NK-92 treated with Interleukin-12 subunit alpha and Interleukin-12 subunit beta, amount 100 ng/mL, for 24 hours (cell line): ENCODE results near the gene ALKBH7.
A peak's percentile ranks its signal among the peaks of the same experiment; 100 is the strongest.

ENCODE experiments used
- DNase-seq: peaks from one replicate; lab custom pipeline; 2025; lab: John Stamatoyannopoulos, UW

The ALKBH7 gene

GRCh38 chr19:6364353-6364752 lies 8.2 kb upstream of the ALKBH7 start:
- no peak for DNase-seq

- DNase-seq = peak; percentile 99
Measured at GRCh38 chr19:6373096-6373812, 660 bp downstream of the ALKBH7 start.

GRCh38 chr19:6373813-6374108 lies 1.2 kb downstream of the ALKBH7 start:
- no peak for DNase-seq

- no peak for DNase-seq
Measured at GRCh38 chr19:6374161-6374709, 1.6 kb downstream of the ALKBH7 start.

- DNase-seq = no peak
Measured at GRCh38 chr19:6374711-6375410, 2.3 kb downstream of the ALKBH7 start.

GRCh38 chr19:6375411-6376010 lies 2.9 kb downstream of the ALKBH7 start, which contains the start of gene PSPN:
PSPN (minus strand) TSS chr19:6375933; CDS start chr19:6375849, 84 bp downstream.
- DNase-seq = no peak

- no peak for DNase-seq
Measured at GRCh38 chr19:6376512-6377190, 4.1 kb downstream of the ALKBH7 start.

GRCh38 chr19:6378041-6378440 lies 5.4 kb downstream of the ALKBH7 start:
- DNase-seq = no peak

GRCh38 chr19:6378486-6378885 lies 5.9 kb downstream of the ALKBH7 start:
- no peak for DNase-seq

- DNase-seq = no peak
Measured at GRCh38 chr19:6379744-6380143, 7.2 kb downstream of the ALKBH7 start.

GRCh38 chr19:6381030-6381750 lies 8.6 kb downstream of the ALKBH7 start:
- no peak for DNase-seq

- DNase-seq = no peak
Measured at GRCh38 chr19:6383188-6383587, 10.6 kb downstream of the ALKBH7 start.

- DNase-seq = no peak
Measured at GRCh38 chr19:6384381-6384780, 11.8 kb downstream of the ALKBH7 start.

- no peak for DNase-seq
Measured at GRCh38 chr19:6387372-6387771, 14.8 kb downstream of the ALKBH7 start.

- DNase-seq = no peak
Measured at GRCh38 chr19:6392221-6393073, 19.9 kb downstream of the ALKBH7 start.

- peak; percentile 96 for DNase-seq
Measured at GRCh38 chr19:6393074-6393982, 20.7 kb downstream of the ALKBH7 start, which contains the start of gene GTF2F1. GTF2F1 (minus strand) TSS chr19:6393164; CDS start chr19:6392995, 169 bp downstream.

- DNase-seq = no peak
Measured at GRCh38 chr19:6393983-6394412, 21.4 kb downstream of the ALKBH7 start.

GRCh38 chr19:6394831-6395230 lies 22.2 kb downstream of the ALKBH7 start:
- DNase-seq = no peak

- DNase-seq = no peak
Measured at GRCh38 chr19:6396305-6396704, 23.7 kb downstream of the ALKBH7 start.
